Vagina (tissue), 2 donors: ENCODE measurements around the gene FRMD4A. TPM values are rescaled to one million over a fixed set of nuclear protein-coding genes. Genes with fewer than 3 reads are reported as not detected.

ENCODE experiments used
- DNase-seq, 2 donors: peaks; one replicate each; pipeline ENCODE4 v3.0.0-alpha.2; 2017; ENCODE audit errors: extremely low spot score in 2 of 2
- H3K27ac ChIP-seq: fragments of 200-600 bp; sonication (generic); one replicate; pipeline ENCODE4 v1.5.1; 2019
- H3K27me3 ChIP-seq: fragments of 200-600 bp; sonication (generic); one replicate; pipeline ENCODE4 v1.5.1; 2019
- H3K36me3 ChIP-seq, 2 donors: fragments of 200-600 bp; sonication (generic); one replicate each; pipeline ENCODE4 v1.5.1; 2017 to 2019
- H3K4me1 ChIP-seq: fragments of 200-600 bp; sonication (generic); one replicate; pipeline ENCODE4 v1.5.1; 2019
- H3K4me3 ChIP-seq, 2 donors: fragments of 200-600 bp; sonication (generic); 1 replicate in 1 of 2; 2 replicates in 1 of 2; pipeline ENCODE4 v1.5.1; 2016 to 2019
- H3K9me3 ChIP-seq: fragments of 200-600 bp; sonication (generic); one replicate; pipeline ENCODE4 v1.5.1; 2019
- CTCF ChIP-seq, 3 experiments: fragments of 450-650 bp in 2 of 3; fragments of 200-600 bp in 1 of 3; sonication (generic) in 1 of 3; IDR thresholded peaks; one replicate each; pipeline ENCODE4 v1.5.1; 2017 to 2019; ENCODE audit warnings: antibody characterized with exemption in 3 of 3, mild to moderate bottlenecking in 2 of 3, moderate library complexity in 2 of 3
- POLR2A ChIP-seq, 2 donors: fragments of 450-650 bp; IDR thresholded peaks; one replicate each; pipeline ENCODE4 v1.6.1; 2017; ENCODE audit warnings: antibody characterized with exemption in 2 of 2, mild to moderate bottlenecking in 2 of 2, moderate library complexity in 2 of 2
- POLR2AphosphoS5 ChIP-seq, 2 donors: sonication (generic); formaldehyde crosslinking; IDR thresholded peaks; one replicate each; pipeline ENCODE4 v1.9.0; 2017; ENCODE audit warnings: antibody characterized with exemption in 2 of 2, mild to moderate bottlenecking in 2 of 2, low read depth in 1 of 2; ENCODE audit not compliant: insufficient read depth in 1 of 2
- intact Hi-C: fragments of 100-400 bp; cut with DNase I; formaldehyde crosslinking; loops from one replicate; pipeline ENCODE4 v1.15.1; 2023
- total RNA-seq: library from RNA; depleted of rRNA; stranded (reverse); fragments of >200 nt; gene quantifications from one replicate; pipeline ENCODE4 v1.2.3, GENCODE V29; 2016

FRMD4A gene
- total RNA-seq, 1 donor from 2014 or later, result 24.8 TPM

- Histone ChIP-seq H3K9me3 (no peaks in the 10 kb centered on the region), H3K27me3 (no peaks in the 10 kb centered on the region), H3K4me3 (no peak overlapping the region), H3K36me3 (no peaks in the 10 kb centered on the region), H3K4me1 (no peaks in the 10 kb centered on the region), H3K27ac (no peak overlapping the region)
- TF ChIP-seq POLR2A (IDR thresholded peaks at IDR 0.05) (no peak), CTCF (IDR thresholded peaks at IDR 0.05) (no peak), POLR2AphosphoS5 (IDR thresholded peaks at IDR 0.05; ENCODE audit: insufficient read depth in 1 of 2, low read depth in 1 of 2) (no peak)
- intact Hi-C loops, result no loop called here
- DNase-seq, result no peak
Observed at GRCh38 chr10:13972609-13973008, 358.1 kb downstream of the FRMD4A start.

- Histone ChIP-seq H3K9me3 (no peaks in the 10 kb centered on the region), H3K27ac (no peak overlapping the region), H3K4me1 (no peaks in the 10 kb centered on the region), H3K4me3 (no peak overlapping the region), H3K36me3 (no peaks in the 10 kb centered on the region), H3K27me3 (no peaks in the 10 kb centered on the region)
- DNase-seq, result no peak
- TF ChIP-seq POLR2A (IDR thresholded peaks at IDR 0.05) (no peak), POLR2AphosphoS5 (IDR thresholded peaks at IDR 0.05; ENCODE audit: insufficient read depth in 1 of 2, low read depth in 1 of 2) (no peak), CTCF (IDR thresholded peaks at IDR 0.05) (no peak)
- intact Hi-C loops, result no loop called here
Observed at GRCh38 chr10:13971601-13972475, 358.9 kb downstream of the FRMD4A start.

GRCh38 chr10:13970957-13971353, 359.8 kb downstream of the FRMD4A start:
- Histone ChIP-seq H3K4me1 (no peaks in the 10 kb centered on the region), H3K36me3 (no peaks in the 10 kb centered on the region), H3K4me3 (peak overlapping the region in 1 of 2 donors; percentile 11), H3K27ac (no peak overlapping the region), H3K27me3 (no peaks in the 10 kb centered on the region), H3K9me3 (no peaks in the 10 kb centered on the region)
- intact Hi-C loops, result no loop called here
- DNase-seq, result no peak
- TF ChIP-seq CTCF (IDR thresholded peaks at IDR 0.05), result no peak
- TF ChIP-seq POLR2AphosphoS5 (IDR thresholded peaks at IDR 0.05; ENCODE audit: insufficient read depth in 1 of 2, low read depth in 1 of 2), result no peak
- TF ChIP-seq POLR2A (IDR thresholded peaks at IDR 0.05), result no peak

- H3K27me3 ChIP-seq, result no peaks in the 10 kb centered on the region
- DNase-seq, result no peak
- H3K4me1 ChIP-seq, result no peaks in the 10 kb centered on the region
- H3K4me3 ChIP-seq, result peak overlapping the region in 1 of 2 donors; percentile 11
- intact Hi-C loops, result no loop called here
- H3K36me3 ChIP-seq, result no peaks in the 10 kb centered on the region
- TF ChIP-seq CTCF (IDR thresholded peaks at IDR 0.05) (no peak), POLR2AphosphoS5 (IDR thresholded peaks at IDR 0.05; ENCODE audit: insufficient read depth in 1 of 2, low read depth in 1 of 2) (no peak), POLR2A (IDR thresholded peaks at IDR 0.05) (no peak)
- no peaks in the 10 kb centered on the region for H3K9me3 ChIP-seq
- H3K27ac ChIP-seq, result no peak overlapping the region
Observed at GRCh38 chr10:13970236-13970956, 360.3 kb downstream of the FRMD4A start.

GRCh38 chr10:13969792-13970140, 361.0 kb downstream of the FRMD4A start:
- Histone ChIP-seq H3K27ac (no peak overlapping the region), H3K27me3 (no peaks in the 10 kb centered on the region), H3K4me3 (no peak overlapping the region), H3K36me3 (no peaks in the 10 kb centered on the region), H3K9me3 (no peaks in the 10 kb centered on the region), H3K4me1 (no peaks in the 10 kb centered on the region)
- intact Hi-C loops, result no loop called here
- TF ChIP-seq POLR2A (IDR thresholded peaks at IDR 0.05), result no peak
- no peak for TF ChIP-seq POLR2AphosphoS5 (IDR thresholded peaks at IDR 0.05; ENCODE audit: insufficient read depth in 1 of 2, low read depth in 1 of 2)
- TF ChIP-seq CTCF (IDR thresholded peaks at IDR 0.05), result no peak
- DNase-seq, result no peak
